GM21717 (cell line): Measurements from ENCODE around the gene RBM22.
"Not testable (repeated sequence)": the region's sequence is repeated elsewhere in the genome, so short reads cannot be mapped to it uniquely, and the experiment has no call there.

Source experiments
- ATAC-seq: cut with Tn5 transposase; IDR thresholded peaks from one replicate; pipeline ENCODE4 v1.9.1; 2021; ENCODE audit warnings: mild to moderate bottlenecking, moderate library complexity; ENCODE audit not compliant: unreplicated experiment

RBM22 gene

DNA sequence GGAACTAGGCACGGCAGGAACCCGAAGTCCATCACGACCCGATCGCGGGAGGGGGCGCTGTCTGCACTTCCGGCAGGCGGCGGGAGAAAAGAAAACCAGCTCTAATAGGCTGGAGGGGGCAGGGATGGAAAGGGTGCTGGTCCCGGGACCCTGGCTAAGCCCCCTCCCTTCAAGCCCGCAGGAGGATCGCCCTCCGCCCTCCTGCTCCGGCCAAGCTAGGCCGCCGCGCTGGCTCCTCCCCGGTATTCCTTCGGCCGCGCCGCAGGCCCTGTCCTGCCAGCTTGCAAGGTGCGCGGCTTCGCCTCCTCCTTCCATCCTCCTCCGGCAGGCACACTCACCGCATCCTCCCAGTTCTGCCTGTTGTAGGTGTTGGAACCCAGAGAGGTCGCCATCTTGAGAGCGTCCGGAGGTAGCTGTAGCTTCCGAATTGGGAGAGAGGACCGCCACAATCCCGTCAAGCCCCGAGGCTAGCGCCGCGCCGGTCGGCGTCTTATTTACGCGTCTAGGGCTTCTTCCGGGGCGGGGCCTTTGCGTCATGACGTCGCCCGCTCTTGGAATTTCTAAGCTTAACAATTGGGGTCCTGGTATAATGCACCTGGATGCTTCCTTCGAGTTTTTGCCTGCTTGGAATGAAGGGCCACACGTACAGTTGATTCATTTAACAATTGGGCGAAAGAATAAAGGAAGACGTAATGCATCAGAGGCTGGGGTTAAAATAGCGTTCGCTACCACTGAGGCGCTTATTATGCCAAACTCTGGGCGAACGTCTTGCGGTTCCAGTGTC lies at the start of gene RBM22:
Gene RBM22, minus strand, starts transcription at position 469 of the 784 bp plus-strand sequence. Its CDS starts 77 bp downstream, at position 392.
- peak; percentile 97 for ATAC-seq

DNA sequence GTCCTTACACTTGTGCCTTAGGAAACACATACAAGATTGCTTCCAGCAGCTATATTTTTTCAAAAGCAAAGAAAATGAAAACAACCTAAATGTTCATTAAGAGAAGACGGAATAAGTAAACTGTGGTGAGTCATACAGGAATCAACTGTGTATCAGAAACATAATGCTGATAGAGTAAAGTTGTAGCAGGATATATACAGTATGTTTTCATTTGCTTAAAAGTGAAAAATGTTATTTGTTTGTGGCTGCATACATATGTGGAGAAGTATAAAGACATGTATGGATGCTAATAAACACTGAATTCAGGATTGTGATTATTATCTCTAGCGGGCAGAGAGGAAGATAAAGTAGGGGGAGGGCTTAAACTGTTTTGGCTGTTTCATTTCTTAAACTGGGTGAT lies 49.6 kb upstream of the RBM22 start:
- no peak for ATAC-seq

DNA sequence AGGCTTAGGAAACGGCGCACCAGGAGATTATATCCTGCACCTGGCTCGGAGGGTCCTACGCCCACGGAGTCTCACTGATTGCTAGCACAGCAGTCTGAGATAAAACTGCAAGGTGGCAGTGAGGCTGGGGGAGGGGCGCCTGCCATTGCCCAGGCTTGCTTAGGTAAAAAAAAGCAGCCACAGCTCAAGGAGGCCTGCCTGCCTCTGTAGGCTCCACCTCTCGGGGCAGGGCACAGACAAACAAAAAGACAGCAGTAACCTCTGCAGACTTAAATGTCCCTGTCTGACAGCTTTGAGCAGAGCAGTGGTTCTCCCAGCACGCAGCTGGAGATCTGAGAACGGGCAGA lies 42.3 kb upstream of the RBM22 start:
- not testable (repeated sequence) for ATAC-seq

DNA sequence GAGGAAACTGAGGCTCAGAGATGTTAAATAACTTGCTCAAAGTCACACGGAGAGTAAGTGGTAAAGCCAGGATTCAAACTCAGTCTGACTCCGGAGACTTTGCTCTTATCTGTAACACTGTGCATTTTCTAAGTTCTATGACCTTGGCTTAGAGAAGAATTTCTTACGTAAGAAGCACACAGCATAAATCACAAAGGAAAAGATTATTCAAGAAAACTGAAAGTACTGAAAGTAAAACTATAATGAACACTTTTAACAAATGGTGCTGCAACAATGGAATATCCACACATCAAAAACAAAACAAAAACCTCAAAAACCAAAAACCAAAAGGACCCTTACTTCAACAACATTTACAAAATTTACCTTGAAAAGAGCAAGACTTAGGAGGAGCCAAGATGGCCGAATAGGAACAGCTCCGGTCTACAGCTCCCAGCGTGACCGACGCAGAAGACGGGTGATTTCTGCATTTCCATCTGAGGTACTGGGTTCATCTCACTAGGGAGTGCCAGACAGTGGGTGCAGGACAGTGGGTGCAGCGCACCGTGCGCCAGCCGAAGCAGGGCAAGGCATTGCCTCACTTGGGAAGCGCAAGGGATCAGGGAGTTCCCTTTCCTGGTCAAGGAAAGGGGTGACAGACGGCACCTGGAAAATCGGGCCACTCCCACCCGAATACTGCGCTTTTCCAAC lies 41.7 kb upstream of the RBM22 start:
- not testable (repeated sequence) for ATAC-seq

DNA sequence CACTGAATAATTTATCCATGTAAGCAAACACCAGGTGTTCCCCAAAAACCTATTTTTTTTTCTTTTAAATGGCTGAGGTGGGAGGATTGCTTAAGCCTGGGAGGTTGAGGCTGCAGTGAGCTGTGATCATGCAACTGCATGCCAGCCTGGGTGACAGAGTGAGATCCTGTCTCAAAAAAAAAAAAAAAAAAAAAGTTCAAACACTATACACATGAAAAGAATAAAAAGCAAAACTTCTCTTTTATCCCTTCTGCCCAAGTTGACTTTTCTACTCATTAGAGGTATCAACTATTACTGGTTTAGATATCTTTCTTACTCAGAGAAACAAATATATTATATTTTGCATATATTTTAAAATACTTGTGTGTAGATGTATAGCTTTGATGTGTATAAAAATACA lies 40.1 kb upstream of the RBM22 start:
- ATAC-seq, result no peak

DNA sequence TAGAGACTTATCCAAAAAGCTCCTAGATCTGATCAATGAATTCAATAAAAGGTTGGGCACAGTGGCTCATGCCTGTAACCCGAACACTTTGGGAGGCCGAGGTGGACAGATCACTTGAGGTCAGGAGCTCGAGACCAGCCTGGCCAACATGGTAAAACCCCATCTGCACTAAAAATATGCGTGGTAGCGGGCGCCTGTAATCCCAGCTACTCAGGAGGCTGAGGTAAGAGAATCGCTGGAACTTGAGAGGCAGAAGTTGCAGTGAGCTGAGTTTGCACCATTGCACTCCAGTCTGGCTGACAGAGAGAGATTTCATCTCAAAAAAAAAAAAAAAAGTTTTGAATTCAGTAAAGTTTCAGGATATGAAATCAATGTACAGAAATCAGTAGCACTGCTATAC lies 38.0 kb upstream of the RBM22 start:
- ATAC-seq, result no peak

DNA sequence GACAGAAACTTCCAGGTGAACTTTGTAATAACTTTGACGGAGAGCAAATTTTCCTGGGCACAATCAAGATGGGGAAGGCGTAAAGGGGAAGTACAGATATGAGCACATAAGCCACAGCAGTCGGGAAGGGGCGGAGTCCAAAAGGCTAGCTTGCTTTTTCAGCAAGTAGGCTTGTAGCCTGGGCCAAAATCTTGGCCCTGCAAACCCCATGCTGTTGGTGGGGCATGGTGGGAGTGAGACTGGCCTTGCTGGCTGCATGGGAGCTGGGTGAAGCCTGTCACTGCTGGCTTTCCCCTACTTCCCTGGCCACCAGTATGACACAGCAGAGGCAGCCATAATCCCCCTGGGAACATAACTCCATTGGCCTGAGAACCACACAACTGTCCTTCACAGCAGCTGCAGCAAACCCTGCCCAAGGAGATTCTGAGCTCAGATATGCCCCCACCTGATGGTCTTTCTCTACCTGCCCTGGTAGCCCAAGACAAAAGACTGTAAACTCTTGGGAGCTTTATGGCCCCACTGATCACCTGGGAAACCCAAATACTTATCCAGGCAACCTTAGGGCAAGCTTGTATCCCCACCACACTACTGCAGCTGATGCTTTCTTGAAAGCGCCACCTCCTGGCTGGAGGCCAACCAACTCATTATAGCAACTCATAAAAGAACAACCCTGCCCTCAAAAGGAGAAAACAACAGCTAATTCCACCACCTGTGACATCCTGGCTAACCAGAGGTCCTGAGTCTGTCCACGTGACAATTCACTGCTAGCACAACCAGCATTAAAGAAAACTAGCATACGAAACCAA lies 33.9 kb upstream of the RBM22 start:
- no peak for ATAC-seq

DNA sequence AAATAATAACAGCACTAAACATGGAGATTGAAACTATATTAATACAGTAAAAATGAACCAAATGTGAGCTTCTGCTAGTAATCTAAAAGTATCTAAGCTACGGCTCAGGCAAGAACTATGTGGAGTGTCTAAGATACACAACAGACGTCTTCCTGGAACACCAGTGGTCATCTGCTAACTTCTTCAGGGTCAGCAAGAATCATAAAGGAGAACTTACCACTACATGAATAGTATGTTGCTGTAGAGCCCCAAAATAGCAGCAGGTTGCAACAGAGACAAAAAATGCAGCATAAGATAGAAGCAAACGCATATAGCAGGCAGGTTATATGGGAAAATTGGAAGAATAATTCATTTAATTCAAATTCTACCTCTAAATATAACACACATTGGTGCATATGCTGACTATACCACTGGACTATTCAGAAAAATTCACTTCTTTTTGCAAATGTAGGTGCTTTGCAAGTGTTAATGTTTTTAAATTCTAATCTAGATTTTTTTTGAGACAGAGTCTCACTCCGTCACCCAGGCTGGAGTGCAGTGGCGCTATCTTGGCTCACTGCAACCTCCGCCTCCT lies 30.9 kb upstream of the RBM22 start:
- ATAC-seq, result no peak

DNA sequence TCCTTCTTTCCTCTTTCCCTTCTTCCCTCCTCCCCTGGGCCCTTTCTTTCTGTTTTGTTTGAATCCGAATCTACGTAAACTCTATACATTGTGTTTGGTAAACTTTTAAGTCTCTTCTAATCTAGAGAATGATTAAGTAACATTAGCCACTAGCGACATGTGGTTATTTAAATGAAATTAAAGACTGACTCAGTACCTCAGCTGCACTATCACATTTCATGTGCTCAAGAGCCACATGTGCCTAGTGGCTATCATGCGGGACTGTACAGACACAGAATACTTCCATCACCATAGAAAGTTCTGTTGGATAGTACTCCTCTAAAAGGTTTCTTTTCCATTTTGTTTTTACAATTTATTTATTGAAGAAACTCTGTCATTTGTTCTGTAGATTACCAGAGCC lies 29.0 kb upstream of the RBM22 start:
- no peak for ATAC-seq

DNA sequence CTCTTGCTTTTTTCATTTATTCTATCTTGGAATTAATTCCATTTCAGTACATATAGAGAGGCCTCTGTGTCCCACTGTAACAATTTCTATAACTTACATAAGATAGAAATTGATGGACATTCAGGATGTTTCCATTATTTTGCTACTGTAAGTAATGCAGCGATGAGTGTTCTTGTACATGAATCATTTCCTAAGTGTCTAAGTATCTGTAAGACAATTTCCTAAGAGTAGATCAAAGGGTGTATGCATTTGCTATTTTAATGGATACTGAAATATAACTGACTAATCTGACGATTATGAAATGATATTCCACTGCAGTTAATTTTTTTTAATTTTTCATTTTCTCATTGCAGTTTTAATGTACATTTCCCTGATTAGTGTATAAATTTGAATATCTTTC lies 23.0 kb upstream of the RBM22 start:
- no peak for ATAC-seq

DNA sequence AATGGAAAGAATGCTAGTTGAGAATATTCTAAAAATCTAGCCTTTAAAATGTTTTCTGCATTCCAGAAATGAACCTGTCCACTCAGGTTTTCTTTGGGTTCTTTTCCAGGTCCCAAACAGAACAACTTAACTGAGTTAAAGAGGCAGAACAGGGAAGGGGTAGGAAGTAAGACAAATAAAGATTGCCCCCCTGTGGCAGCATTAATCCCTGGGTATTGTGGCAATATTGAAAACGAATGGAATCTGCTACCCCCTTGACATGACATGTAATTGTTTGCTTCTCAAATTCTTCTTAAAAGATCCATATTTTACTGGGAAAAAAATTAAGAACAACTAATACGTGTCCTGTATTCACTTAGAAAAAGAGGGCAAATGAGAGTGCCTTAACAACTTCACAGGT lies 9.3 kb upstream of the RBM22 start:
- no peak for ATAC-seq

DNA sequence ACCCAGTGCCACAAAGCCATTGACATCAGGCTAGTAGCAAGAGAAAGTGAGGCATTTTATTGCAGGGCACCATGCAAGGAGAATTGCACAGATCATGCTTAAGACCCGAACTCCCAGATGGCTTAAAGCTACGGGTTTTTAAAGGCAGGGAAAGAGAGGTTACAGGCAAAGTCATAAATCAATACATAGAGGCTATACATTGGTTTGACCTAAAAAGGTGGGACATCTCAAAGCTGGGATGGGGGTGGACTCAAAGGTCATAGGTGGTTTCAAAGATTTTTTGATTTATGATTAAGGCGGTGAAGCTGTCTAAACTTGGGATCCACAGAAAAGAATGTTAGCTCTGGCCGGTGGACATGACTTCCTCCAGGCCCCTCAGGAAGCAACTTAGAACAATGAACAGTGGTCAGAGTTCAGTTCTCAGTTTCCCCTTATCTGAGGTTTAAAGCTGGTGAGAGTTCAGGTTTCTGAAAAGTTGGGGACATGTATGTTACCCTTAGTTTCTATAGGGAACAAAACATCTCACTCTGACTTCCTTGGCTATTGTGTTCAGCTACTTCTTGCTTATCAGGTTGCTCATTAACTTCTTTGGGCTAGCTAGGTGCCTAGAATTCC lies 6.0 kb upstream of the RBM22 start:
- ATAC-seq, result no peak

DNA sequence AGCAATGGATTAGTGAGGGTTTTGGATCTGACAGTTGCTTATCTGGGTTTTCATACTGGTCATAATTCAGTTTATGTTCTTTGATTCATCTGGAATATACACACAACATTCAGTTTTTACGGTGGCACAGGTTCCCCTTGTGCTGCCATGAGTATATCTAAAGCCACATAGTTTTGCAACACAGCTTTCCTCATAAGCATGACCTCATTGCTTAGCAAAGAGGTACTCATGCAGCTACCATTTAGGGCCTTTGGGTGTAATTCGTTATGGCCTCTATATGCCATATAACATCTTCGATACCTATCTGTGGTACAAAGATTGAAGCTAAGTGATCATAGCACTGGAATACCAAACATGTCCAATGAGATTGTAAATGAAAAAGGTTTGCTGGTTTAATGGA lies 2.9 kb upstream of the RBM22 start:
- no peak for ATAC-seq

DNA sequence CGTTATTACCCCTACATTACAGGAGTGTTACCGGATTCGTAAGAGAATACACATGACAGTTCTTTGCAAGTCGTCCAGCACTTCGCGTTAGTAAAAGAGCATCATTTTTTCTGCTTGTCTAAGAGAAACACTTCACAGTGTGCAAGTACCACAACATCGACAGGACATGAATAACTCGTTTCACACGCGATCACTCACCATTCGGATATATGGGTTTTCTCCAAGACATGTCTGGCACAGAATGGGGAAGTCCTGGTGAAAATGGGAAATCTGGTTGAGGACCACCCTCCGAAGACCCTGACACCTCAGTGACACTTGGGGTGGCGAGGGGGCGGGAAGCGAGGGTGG lies 642 bp downstream of the RBM22 start:
- peak; percentile 9 for ATAC-seq

DNA sequence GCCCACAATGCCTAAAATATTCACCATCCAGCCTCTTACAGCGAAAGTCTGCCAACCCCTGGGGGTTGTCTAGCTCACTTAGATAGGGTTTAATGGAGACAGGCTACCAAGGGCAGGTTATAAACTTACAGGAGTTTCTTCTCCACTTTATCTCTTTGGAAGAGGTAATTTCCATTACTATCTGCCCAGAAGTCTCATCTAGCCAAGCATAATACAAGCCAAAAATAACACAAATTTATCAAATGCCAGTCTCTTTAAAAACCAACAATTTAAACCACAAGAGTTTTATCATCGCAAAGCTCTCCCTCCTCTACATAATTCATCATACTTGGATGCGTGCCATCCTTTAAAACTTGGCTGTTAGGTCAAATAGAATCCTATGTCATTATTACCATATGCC lies 6.2 kb downstream of the RBM22 start:
- no peak for ATAC-seq

DNA sequence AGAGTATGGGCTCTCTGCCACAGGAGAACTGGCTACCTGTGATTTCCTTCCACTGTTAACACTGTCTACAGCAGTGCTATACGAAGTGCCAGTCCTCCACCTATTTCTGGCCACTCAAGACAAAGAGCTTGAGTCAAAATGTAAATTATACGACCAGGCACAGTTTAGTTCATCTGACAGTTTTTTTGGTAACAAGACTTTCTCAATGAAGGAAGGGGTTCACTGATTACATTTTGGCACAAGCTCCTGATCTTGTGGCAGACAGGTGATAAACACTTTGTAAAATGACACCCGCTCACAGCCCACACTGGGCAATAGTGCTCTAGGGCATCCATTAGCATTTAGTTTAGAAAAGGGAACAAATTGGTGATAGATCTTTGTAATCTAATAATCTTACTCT lies 8.6 kb downstream of the RBM22 start:
- ATAC-seq, result no peak

DNA sequence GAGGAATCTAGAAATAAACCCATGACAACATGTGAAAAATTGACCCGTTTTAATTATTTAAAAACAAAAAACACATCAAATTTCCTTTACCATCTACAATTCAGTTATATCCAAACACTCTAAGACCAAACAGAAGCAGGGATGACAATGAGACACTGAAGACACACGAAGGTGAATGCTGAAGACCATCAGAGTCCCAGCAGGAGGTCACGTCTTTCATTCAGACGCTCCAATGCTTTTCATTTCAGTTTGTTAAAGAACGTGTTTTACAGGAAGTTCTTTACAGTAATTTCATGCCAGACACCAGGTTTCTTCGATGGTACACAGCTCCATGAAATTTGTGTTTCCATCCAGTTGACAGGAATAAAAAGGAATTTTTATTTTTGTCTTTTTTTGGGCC lies 10.1 kb downstream of the RBM22 start:
- no peak for ATAC-seq

DNA sequence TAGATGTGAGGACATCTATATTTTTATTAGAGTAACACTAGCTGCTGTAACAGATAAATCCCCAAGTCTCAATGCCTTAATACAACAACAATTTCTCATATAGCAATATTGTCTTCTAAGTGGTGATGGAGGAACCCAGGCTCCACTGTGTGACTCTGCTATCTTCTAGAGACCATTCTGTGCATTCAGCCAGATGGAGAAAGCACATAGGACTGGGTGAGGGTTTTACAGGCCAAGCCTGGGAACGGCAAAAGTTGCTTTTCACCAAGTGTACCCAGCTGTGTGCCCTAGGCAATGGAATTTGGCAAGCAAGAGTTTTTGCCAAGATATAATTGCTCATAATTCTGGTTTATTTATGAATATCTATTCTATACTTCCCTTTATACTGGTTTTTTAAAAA lies 11.7 kb downstream of the RBM22 start:
- no peak for ATAC-seq

DNA sequence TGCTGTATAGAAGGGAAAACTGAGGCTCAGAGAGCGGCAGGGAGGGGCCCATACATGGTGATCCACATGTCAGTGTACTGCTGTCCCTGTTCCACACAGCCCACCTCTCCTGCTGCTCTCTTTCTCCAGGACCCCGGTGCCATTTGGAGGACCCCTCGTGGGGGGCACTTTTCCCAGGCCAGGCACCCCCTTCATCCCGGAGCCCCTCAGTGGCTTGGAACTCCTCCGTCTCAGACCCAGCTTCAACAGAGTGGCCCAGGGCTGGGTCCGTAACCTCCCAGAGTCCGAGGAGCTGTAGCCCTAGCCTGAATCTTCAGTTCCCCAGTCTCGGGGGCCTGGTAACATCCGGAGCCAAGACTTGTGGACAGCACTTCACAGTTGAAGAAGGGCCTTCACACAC lies 24.3 kb downstream of the RBM22 start:
- no peak for ATAC-seq

DNA sequence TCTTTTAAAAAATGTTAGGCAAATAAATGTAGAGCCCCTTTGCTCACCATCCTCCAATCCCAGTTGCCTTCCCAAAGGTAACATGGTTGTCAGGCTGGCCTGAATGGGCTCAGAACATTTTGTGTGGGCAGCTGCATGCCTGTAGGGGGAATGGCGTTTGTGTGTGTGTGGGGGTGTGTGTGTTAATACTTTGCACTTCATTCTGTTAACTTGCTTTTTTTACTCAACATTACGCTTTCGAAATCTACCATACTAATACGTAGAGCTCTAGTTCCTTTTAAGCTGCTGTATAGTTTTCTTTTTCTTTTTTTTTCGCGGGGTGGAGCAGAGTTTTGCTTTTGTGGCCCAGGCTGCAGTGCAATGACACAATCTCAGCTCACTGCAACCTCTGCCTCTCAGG lies 25.8 kb downstream of the RBM22 start:
- no peak for ATAC-seq

DNA sequence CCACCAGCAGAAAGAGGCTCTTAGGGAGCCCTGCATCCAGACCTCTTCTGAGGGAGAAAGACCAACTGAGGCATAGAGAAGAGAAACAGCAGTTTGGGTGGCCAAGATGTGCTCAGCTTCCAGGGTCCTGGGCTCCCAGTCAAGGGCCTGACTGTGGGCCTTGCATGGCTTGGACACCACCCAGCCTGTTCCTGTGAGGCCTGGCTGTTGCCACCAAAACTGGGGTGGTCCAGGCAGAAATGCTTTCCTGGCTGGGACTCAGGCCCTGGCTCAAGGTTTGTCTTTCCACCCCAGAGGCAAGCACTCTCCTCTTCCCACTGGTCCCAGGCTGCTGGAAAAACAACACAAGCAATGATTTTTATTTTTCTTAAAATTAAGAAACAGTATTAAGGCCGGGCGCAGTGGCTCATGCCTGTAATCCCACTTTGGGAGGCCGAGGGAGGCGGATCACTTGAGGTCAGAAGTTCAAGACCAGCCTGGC lies 26.5 kb downstream of the RBM22 start:
- no peak for ATAC-seq
